Hematopoietic multipotent progenitor cell treated with erythropoietin and hydrocortisone succinate and interleukin-3 and kit ligand, for 6 days (in vitro differentiated cells): ENCODE results near the gene PAPSS1.
"Not testable (repeated sequence)": the region's sequence is repeated elsewhere in the genome, so short reads cannot be mapped to it uniquely, and the experiment has no call there.

Experiments used
- DNase-seq: peaks from one replicate; pipeline ENCODE4 v3.0.0-alpha.2; 2015

Gene PAPSS1

DNA sequence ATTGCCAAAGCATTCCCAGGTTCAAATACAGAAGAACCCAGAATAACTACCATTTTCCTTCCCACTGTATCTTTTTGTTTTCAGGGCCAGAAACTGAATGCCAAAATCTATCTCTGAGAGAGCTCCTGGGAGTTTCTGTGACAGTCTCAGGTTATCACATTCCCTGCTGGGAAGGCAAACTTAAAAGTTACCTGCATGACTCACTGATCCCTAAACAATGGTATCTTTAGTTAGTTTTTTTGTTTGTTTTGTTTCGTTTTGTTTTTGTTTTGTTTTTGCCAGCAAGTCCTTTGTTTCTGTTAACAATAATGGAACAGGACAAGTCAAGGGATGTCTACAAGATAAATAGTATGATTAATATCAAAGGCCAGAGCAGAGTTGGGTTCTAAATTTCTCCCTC lies 34.3 kb downstream of the PAPSS1 start:
- DNase-seq = no peak

DNA sequence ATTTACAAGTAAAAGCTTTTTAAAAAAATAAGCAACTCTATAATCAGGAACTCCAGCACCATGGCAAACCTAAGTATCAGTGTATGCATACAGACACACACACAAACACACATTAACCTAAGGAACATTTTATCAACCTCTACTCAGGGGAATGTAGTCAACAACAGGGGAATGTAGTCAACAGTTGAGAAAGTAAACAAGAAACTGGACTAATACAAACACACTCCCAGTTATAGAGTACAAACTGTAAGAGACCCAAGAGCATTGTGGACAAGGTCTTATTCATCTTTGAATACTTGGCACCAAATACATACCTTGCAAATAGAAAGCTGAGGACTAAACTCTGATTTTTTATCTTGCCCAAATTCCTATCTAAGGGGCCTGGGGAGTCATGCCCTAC lies 36.2 kb downstream of the PAPSS1 start:
- DNase-seq = no peak

DNA sequence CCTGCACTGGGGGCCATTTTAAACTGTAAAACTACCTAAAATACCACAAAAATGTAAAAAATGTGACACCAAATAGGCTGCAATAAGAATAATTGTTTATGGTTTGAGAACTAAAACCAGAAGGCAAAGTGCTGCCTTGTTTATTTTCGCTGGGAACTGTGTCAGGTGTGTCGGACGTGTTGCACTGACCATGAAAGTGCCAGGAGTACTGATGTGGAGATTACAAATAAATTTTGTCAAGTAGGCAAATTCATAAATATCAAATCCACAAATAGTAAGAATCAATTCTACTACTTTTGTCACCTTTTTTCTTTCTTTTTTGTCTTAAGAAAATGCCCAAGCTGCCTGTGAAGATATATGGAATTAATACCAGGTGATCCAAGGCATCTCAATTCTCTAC lies 37.7 kb downstream of the PAPSS1 start:
- no peak for DNase-seq

DNA sequence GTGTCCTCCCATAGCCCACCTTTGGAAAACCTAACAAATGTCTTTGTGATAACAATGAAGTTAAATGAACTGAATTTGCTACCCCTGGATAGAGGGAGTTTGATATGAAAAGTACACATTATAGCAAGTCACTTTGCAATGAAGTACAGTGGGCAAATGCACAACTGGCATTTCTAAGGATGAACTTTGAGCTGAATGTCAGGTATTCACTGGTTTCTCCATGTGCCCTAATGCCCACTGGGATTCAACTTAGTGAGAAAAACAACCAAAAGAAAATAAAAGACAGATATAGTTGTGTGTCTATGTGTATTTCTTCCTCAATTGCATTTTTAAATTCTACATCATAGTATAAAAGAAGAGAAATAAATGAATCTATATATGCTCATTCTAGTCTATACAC lies 51.0 kb downstream of the PAPSS1 start:
- DNase-seq = no peak

DNA sequence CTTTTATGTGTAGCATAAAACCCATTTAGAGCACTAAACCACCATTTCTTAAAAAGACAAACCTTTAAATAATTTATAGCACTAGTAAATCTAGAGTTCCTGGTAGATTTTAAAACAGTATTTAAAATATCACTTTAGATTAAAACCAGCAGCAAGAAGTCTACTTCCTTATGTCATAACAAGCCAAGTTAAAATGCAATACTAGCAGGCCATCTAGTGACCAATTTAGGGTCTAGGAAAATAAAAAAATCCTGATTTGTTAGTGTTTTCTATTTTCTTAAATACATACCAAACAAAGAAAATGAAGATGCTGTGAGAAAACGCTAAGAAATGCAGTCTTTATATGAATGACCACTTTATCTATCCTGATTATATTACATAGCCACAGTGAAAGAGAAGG lies 53.9 kb downstream of the PAPSS1 start:
- DNase-seq = peak; percentile 42

DNA sequence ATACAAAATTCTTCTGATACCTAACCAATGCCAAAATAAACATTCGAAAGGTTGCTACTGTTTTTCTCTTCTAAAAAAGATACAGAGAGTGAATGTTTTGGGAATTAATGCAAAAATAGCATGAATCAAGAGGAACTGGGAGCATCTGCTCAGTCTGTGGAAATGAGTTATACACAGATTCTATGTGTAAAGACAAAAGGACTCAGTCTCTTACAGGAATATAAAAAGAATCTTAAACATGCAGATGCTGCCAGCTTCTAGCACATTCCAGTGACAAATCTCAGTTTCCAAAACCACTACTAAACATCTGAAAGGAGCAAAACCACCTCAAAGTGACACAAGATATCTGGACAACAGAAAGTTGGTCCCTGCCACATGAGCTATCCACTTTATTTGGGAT lies 55.0 kb downstream of the PAPSS1 start:
- DNase-seq = no peak

DNA sequence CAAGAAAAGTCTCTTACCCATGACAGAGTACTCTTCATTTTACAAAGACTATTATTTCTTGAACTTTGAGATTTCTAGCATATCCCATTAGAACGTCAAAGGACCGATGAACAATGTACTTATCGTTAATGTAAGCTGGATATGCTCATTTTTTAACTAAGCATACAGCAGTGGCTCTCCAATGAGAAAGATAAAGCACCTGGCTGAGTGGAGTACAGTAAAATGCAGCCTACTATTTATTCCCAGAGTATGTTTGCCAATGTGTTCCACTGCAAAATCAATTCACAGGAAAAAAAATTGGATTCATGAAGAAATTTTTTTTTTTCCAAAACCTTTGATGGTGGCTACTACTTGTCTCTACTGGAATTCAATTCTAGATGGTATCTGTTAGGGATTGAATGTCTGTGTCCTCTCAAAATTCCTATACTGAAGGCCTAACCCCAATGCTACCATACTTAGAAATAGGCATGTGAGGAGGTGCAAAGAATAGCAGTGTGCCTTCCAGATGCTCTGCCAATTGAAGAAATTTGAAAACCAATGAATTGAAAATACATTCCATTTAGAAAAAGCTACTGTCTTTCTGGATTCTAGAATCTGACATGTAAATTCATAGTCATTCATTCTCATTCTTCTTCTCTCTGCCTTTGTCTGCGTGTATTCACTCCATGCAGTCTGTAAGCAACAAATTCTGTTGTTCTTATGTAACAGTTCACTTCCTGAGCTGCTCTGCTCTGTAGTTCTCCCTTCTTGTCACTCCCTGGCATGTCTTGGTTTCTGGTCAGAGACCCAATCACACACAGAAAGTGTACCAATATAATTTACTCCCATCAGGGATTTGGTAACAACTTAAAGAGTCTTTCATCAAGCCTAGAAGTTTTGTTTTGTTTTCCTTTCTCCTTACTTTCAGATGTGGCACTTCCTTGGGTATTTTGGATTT lies 61.4 kb downstream of the PAPSS1 start:
- DNase-seq = peak; percentile 34

DNA sequence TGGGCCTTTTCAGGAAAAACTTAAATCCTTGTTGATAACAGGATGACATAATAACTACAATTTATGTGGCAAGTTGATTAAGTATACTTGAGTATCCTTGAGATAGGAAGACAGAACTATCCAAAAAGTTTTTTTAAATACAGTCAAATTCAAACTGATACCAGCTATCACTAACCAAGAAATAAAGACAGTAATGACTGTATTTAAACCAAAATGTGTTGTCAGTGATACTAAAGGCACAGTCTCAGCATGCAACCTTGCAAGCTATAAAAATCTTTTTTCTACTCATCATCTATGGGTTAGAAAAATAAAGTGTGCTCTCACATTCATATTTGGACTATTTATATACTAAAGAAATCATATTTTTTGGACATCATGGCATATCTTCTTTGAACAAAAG lies 64.7 kb downstream of the PAPSS1 start:
- DNase-seq = no peak

DNA sequence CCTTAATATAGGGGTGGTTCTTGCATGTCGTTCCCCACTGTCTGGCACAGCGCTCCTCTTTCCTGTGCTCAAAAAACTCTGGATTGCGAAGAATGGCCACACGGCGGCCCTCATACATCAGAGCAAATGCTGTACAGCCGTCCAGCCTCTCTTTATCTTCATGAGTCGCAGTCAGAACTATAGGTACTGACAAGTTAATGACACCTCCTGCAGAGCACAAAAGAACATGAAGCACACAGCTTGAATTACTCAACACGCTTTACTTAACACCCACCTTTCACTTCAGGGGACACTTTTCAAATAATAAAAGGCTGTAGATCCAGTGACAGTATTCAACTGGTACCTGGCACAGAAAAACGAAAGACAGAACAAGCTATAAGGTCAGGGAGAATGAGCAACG lies 65.3 kb downstream of the PAPSS1 start:
- no peak for DNase-seq

DNA sequence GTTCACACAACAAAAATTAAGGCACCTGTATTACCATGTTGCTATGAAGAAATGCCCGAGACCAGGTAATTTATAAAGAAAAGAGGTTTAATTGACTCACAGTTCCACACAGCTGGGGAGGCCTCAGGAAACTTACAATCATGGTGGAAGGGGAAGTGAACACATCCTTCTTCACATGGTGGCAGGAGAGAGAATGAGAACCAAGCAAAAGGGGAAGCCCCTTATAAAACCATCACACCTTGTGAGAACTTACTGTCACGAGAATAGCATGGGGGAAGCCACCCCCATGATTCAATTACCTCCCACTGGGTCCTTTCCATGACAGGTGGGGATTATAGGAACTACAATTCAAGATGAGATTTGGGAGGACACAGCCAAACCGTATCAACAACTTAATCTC lies 68.6 kb downstream of the PAPSS1 start:
- not testable (repeated sequence) for DNase-seq

DNA sequence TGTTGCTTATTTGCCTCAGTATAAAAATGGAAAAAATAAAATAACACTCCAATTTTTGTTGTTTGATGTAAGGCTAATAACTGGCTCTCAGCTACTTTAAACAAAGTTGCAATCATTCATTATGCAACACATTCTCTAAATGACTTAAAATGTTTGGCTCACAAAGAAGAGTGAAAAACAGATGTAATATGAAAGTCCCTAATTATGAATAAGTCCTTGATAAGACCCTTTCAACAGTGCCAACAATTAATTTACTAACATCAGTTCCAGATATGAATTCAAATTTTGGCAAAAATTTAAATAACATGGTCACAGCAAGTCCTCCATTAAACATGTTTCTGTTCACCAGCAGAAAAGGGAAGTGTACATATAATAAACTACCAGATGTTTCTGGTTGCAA lies 69.8 kb downstream of the PAPSS1 start:
- DNase-seq = no peak

DNA sequence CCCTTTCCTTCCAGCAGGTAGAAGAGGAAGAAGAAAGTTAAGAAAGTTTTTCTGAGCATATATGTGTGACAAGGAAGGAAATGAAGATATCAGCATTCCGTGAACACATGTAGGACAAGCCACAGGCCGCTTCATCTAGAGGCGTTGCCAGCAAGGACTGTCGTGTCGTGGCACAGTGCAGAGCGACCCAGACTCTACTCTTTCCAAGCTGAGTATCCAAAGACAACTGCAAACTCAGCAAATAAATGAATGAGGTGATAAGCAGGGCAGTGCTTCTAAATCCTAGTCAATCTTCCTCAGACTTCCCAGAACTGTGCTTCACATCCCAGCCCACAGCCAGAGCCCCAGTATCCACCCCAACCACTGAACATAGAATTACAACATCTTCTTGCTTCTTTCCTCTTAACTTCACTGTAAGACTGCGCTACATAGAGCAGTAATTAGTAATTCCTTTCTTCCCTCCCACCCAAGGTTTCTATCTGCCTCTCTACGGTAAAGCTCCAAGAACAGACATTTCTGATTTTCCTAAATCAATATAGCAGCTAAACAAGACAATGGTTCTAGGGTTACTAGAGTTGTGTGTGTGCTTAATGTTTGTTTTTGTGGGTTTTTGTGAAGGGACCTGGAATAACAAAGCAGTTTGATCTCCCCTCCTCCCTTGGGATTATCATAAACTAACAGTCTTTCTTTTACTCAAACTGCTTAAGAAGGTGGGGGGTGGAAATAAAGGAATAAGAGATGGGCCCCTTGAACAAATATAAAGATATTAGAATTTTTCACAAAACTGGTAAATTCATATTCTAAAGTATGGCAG lies 71.6 kb downstream of the PAPSS1 start:
- no peak for DNase-seq

DNA sequence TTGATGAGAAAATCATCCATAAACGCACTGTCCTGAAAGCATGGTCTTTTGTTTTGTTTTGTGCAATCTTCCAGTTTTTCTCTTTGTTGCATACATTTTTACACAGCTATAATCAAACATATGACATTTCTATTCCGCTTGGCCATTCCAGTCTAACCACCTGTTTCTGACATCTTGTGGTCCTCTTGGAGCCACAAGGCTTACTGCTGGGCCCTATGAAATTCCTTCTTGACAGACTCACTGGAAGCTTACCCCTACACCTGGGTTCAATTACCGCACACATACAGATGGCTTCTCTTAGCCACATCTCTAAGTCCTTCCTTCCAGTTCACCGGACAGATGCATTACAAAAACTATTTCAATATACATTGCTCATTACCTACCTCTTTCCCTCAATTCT lies 72.4 kb downstream of the PAPSS1 start:
- DNase-seq = no peak

DNA sequence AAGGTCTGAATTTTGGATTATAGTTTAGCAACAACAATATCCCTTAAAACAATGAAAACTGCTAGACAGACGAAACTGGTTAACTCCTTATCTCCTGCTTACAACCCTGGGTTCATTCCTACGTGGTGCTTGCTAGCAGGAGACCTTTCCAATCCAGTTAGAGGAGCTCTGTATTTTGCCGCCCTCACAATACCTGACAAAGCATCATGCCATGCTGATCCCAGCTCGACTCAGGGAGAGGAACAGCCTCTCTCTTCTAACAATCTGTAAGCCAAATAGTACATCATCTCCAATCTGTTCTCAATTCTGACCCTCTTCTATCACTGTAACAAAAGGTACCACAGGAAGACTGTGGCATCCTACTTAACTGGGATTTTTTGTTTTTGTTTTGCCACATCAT lies 74.4 kb downstream of the PAPSS1 start:
- DNase-seq = no peak

DNA sequence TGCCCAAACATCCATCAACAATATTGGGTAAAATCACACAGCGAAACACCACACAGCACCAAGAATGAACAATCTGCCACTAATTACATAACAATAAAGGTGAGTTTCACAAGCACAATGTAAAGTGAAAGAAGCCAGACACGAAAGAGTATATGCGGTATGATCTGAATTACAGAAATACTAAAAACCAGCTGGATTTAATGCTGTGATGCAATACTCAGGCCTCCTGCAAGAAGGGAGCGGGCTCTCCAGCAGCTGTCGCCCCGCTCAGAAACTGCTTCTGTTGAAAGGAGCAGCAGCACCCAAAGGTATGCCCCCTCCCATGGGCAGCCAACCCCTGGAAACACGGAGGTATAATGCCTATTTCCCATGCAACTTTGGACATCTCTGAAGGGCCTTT lies 77.0 kb downstream of the PAPSS1 start:
- no peak for DNase-seq

DNA sequence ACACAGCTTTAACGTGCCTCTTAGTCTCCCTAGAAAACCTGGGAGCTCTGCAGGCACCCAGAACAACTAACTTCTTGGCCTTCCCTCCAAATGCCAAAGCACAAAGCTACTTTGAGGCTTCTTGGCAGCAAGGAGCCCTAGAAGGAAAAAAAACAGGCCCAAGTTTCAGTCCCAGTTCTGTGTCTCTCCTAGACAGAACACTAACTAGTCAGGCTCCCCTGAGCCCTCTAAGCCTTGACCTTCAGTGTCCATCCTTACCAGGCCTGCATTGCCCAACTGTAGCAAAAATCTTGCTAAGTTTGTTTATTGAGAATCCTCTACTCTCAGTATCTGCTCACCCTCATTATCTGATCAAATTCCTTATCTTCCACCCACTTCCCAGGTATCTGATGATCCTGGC lies 79.2 kb downstream of the PAPSS1 start:
- no peak for DNase-seq

DNA sequence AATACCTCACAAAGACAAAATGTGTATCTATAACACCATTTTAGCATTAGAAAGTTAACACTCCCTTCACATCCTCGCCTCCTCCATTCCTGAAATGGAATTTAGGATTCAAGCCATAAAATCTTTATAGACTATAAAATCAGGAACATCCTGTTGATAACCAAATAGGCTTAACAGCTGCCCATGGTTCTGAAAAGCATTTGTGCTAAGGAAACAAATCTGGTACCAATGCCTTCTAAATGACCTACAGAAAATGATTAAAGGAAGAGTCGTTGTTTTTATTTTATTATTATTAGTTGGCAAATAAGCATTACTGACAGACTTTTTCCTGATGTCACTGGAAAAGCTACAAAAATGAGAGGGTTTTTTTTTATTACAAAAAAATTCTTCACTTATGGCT lies 79.8 kb downstream of the PAPSS1 start:
- no peak for DNase-seq

DNA sequence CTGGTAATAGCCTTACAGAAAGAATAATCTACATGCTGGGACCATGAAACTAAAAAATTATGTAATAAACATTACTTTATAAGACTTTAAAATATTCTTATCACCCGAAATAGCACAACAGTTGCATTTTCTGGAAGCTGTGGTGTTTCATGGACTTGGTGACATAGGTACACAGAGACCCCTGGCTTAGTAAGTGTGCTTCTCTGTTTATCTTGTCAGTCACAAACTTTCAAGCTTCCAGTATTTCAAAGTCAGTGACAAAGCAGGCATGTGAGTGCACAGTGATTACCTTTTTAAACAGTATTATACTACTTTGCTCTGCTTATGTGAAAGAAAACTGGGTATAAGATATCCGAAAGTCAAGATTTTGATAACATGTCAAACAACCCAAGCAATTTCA lies 84.3 kb downstream of the PAPSS1 start:
- DNase-seq = no peak

DNA sequence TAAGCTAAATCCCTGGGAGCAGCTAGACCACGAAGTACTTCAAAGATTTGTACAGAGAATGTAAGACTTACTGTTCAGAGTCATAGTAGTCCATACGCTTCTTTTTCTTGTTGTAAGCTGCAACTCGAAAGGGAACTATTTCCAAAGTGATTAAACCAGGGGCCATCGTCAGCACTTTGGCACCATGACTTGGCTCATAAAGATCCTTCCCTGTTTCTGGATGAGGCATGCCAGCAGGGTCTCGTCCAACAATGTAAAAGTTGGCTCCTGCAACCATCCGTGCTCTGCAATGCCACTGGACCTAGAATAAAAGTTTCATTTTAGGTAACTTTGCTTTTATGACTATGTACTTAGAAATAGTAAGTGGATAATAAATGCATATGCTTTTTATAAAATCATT lies 88.5 kb downstream of the PAPSS1 start:
- DNase-seq = no peak

DNA sequence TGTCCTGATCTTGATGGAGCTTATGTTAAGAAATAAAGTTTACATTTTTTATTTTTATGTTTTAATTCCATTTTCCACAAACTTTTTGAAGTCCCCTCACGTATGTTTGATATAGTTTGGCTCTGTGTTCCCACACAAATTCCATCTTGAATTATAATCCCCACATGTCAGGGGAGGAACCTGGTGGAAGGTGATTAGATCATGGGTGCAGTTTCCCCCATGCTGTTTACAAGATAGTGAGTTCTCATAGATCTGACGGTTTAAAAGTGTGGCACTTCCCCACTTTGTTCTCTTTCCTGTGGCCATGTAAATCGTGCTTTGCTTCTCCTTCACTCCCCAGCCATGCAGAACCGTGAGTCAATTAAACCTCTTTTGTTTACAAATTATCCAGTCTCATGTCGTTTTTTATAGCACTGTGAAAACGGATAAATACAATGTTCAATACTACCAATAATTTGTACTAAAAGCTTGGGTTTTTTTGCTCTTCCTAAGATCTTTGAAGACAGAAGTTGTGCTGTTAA lies 89.8 kb downstream of the PAPSS1 start:
- DNase-seq = peak; percentile 7

DNA sequence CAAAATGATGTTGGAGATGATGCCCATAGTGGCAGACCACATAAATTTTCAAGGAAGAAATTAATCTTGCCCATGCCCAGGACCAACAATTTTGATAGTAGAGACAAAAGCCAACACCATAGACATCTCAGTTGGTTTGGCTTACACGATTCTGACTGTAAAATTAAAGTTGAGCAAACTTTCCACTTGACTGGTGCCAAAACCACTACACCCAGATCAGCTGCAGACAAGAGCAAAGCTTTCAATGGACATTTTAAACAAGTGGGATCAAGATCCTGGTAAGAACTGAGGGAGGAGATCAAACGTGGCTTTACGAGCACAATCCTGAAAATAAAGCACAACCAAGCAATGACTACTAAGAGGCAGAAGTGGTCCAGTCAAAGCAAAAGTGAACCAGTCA lies 90.7 kb downstream of the PAPSS1 start:
- DNase-seq = no peak

DNA sequence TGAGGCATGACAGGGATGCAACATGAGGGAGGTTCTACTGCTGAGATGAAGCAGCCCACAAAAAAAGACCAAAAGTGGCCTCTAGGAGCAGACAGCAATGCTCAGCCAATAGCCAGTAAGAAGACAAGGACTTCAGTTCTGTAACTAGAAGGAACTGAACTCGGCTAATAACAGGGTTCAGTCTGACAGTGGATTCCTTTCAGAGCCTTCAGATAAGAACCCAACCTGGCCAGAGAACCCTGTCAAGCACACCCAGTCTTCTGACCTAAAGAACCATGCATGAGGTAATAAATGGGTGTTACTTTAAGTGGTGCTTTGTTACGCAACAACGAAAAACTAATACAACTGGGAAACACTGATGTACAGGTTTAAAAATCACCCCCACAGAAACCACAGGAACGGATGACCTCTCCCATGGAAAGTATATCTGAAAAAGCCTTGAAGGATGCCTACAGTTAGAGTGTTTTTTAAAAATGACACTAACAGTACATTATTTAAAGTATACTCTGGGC lies 94.6 kb downstream of the PAPSS1 start:
- no peak for DNase-seq

DNA sequence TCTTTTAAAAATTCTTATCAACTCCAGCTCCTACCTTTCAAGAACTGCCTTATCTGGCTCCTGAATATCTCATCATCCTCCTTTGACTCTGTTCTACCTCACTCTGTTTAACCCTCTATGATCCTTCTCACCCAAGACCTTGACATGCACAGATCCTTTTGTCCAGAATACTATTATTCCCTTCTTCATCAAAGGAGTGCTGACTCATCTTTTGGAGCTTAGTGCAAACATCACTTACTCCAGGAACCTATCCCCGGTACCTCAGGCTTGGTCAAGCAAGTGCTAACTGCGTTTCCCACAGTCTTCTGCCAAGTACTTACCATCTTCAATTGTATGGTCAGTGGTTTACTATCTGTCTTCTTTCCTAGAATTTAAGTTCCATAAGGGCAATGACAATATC lies 96.0 kb downstream of the PAPSS1 start:
- no peak for DNase-seq

DNA sequence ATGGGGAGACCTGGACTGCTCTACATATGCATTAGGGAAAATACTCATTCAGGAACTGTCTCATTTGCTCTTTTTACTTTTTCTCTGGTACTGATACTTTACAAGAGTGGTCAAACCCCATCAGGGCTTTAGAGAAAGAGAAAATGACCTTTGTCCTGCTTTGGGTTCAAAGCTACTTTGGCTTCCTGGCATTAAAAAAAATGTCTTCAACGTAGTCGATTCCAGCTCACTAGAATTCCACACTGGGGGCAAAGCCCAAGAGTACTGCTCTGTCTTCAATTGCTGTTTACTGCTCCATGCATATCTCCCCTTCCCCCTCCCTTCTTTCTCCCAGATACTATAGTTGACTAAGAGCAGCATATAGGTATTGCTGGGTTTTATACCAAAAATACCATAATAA lies 98.0 kb downstream of the PAPSS1 start:
- no peak for DNase-seq
